Measurements from ENCODE around the gene RASL10A. TPM values are rescaled to one million over a fixed set of nuclear protein-coding genes. Genes with fewer than 3 reads are reported as not detected.
"Not testable (repeated sequence)": the region's sequence is repeated elsewhere in the genome, so short reads cannot be mapped to it uniquely, and the experiment has no call there.

Gene RASL10A
- total RNA-seq, 1 donor from 2014 or later, result not detected

GRCh38 chr22:29346659-29347058 is 31.2 kb upstream of the RASL10A start:
- Mint-ChIP-seq H3K27ac (ENCODE audit: unreplicated experiment) (no peak overlapping the region), H3K4me1 (ENCODE audit: unreplicated experiment) (peaks cover 10% of the 10 kb centered on the region), H3K27me3 (ENCODE audit: unreplicated experiment) (no peaks in the 10 kb centered on the region), H3K36me3 (ENCODE audit: unreplicated experiment) (peaks cover 27% of the 10 kb centered on the region), H3K4me3 (ENCODE audit: unreplicated experiment) (no peak overlapping the region), H3K9me3 (ENCODE audit: unreplicated experiment) (no peaks in the 10 kb centered on the region)
- no peak for TF ChIP-seq CTCF (IDR thresholded peaks at IDR 0.05)
- DNase-seq (ENCODE audit: extremely low spot score, unreplicated experiment), result no peak

GRCh38 chr22:29345932-29346331 is 30.4 kb upstream of the RASL10A start:
- Mint-ChIP-seq H3K9me3 (ENCODE audit: unreplicated experiment) (no peaks in the 10 kb centered on the region), H3K4me1 (ENCODE audit: unreplicated experiment) (peaks cover 10% of the 10 kb centered on the region), H3K27me3 (ENCODE audit: unreplicated experiment) (no peaks in the 10 kb centered on the region), H3K27ac (ENCODE audit: unreplicated experiment) (no peak overlapping the region), H3K36me3 (ENCODE audit: unreplicated experiment) (peaks cover 24% of the 10 kb centered on the region), H3K4me3 (ENCODE audit: unreplicated experiment) (no peak overlapping the region)
- TF ChIP-seq CTCF (IDR thresholded peaks at IDR 0.05), result no peak
- DNase-seq (ENCODE audit: extremely low spot score, unreplicated experiment), result no peak

- H3K36me3 Mint-ChIP-seq (ENCODE audit: unreplicated experiment), result peaks cover 23% of the 10 kb centered on the region
- H3K27ac Mint-ChIP-seq (ENCODE audit: unreplicated experiment); H3K27me3 Mint-ChIP-seq (ENCODE audit: unreplicated experiment); H3K9me3 Mint-ChIP-seq (ENCODE audit: unreplicated experiment); DNase-seq (ENCODE audit: extremely low spot score, unreplicated experiment); H3K4me1 Mint-ChIP-seq (ENCODE audit: unreplicated experiment); H3K4me3 Mint-ChIP-seq (ENCODE audit: unreplicated experiment): not testable (repeated sequence)
These were observed 29.4 kb upstream of the RASL10A start for GRCh38 chr22:29344889-29345288.

- Mint-ChIP-seq H3K27ac (ENCODE audit: unreplicated experiment) (peak overlapping the region; percentile 9), H3K27me3 (ENCODE audit: unreplicated experiment) (no peaks in the 10 kb centered on the region), H3K4me1 (ENCODE audit: unreplicated experiment) (peaks cover 10% of the 10 kb centered on the region), H3K4me3 (ENCODE audit: unreplicated experiment) (no peak overlapping the region), H3K9me3 (ENCODE audit: unreplicated experiment) (no peaks in the 10 kb centered on the region), H3K36me3 (ENCODE audit: unreplicated experiment) (peaks cover 25% of the 10 kb centered on the region)
- DNase-seq (ENCODE audit: extremely low spot score, unreplicated experiment), result no peak
- no peak for TF ChIP-seq CTCF (IDR thresholded peaks at IDR 0.05)
These were observed 28.6 kb upstream of the RASL10A start for GRCh38 chr22:29344137-29344536.

GRCh38 chr22:29343313-29343805 is 27.9 kb upstream of the RASL10A start:
- no peak for DNase-seq (ENCODE audit: extremely low spot score, unreplicated experiment)
- no peaks in the 10 kb centered on the region for H3K9me3 Mint-ChIP-seq (ENCODE audit: unreplicated experiment)
- H3K27me3 Mint-ChIP-seq (ENCODE audit: unreplicated experiment), result no peaks in the 10 kb centered on the region
- H3K4me3 Mint-ChIP-seq (ENCODE audit: unreplicated experiment), result no peak overlapping the region
- no peak overlapping the region for H3K27ac Mint-ChIP-seq (ENCODE audit: unreplicated experiment)
- H3K4me1 Mint-ChIP-seq (ENCODE audit: unreplicated experiment), result peaks cover 10% of the 10 kb centered on the region
- H3K36me3 Mint-ChIP-seq (ENCODE audit: unreplicated experiment), result peaks cover 29% of the 10 kb centered on the region
- TF ChIP-seq CTCF (IDR thresholded peaks at IDR 0.05), result no peak

Measured in osteocyte (in vitro differentiated cells).